WTC11 (cell line): ENCODE data around the gene HMMR.

Experiments used
- ELF4 ChIP-seq: sonication (generic); formaldehyde crosslinking; IDR thresholded peaks from 2 replicates; pipeline ENCODE4 v1.8.1; 2022; ENCODE audit warnings: low read depth, mild to moderate bottlenecking, moderate library complexity, missing genetic modification reagents
- TCF7 ChIP-seq: sonication (generic); formaldehyde crosslinking; IDR thresholded peaks from 2 replicates; pipeline ENCODE4 v1.8.0; 2022; ENCODE audit warnings: mild to moderate bottlenecking, low read depth, missing genetic modification reagents, moderate library complexity
- TF ChIP-seq, protein P1 (sequence below): sonication (generic); formaldehyde crosslinking; IDR thresholded peaks from 2 replicates; pipeline ENCODE4 v1.8.1; 2022; ENCODE audit warnings: low read depth, missing genetic modification reagents, borderline replicate concordance

DNA sequence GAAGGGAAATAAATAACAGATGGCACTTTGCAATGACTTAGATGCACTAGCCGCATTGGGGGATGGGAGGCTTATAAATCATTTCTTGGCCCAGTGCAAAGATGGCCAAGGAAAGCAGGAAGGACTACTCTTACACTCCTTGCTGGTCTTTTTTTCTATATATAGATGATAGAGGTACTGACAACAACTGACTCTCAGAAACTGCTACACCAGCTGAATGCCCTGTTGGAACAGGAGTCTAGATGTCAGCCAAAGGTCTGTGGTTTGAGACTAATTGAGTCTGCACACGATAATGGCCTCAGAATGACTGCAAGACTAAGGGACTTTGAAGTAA lies 21.4 kb upstream of the HMMR start:
- TF ChIP-seq, protein P1, sequence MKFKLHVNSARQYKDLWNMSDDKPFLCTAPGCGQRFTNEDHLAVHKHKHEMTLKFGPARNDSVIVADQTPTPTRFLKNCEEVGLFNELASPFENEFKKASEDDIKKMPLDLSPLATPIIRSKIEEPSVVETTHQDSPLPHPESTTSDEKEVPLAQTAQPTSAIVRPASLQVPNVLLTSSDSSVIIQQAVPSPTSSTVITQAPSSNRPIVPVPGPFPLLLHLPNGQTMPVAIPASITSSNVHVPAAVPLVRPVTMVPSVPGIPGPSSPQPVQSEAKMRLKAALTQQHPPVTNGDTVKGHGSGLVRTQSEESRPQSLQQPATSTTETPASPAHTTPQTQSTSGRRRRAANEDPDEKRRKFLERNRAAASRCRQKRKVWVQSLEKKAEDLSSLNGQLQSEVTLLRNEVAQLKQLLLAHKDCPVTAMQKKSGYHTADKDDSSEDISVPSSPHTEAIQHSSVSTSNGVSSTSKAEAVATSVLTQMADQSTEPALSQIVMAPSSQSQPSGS (CRISPR knock-in tag) = no peak
- no peak for TF ChIP-seq ELF4 (CRISPR knock-in tag)
- TF ChIP-seq TCF7 = no peak
